Stimulated activated CD8-positive, alpha-beta memory T cell treated with anti-CD3 and anti-CD28 coated beads, Interleukin-4, amount 100 ng/mL, for 1 hour (primary cell): ENCODE measurements around the gene DRAM2.
"Not testable (repeated sequence)": the region's sequence is repeated elsewhere in the genome, so short reads cannot be mapped to it uniquely, and the experiment has no call there.

Source experiments
- DNase-seq, 2 donors: peaks; one replicate each; pipeline ENCODE4 v3.0.0-alpha.2; 2020; ENCODE audit warnings: low read depth in 2 of 2, low spot score in 1 of 2

The DRAM2 gene

GRCh38 chr1:111082421-111083203 lies 57.3 kb downstream of the DRAM2 start:
- no peak for DNase-seq

- DNase-seq = not testable (repeated sequence)
Measured at GRCh38 chr1:111079329-111079728, 60.6 kb downstream of the DRAM2 start.

GRCh38 chr1:111077312-111077711 lies 62.6 kb downstream of the DRAM2 start:
- not testable (repeated sequence) for DNase-seq
